Activated CD4-positive, alpha-beta T cell treated with anti-CD3 and anti-CD28 coated beads, Interleukin-2, amount 10 ng/mL, durations not matched to agents 24 days and 14 days (primary cell): ENCODE measurements around the gene HMG20A. TPM values are rescaled to one million over a fixed set of nuclear protein-coding genes. Genes with fewer than 3 reads are reported as not detected.

Source experiments
- DNase-seq: peaks from one replicate; pipeline ENCODE4 v3.0.0; 2022
- H3K27ac Mint-ChIP-seq: one replicate; pipeline ENCODE4 v1.8.0; 2022; ENCODE audit warnings: mild to moderate bottlenecking, mixed read lengths
- H3K27me3 Mint-ChIP-seq: one replicate; pipeline ENCODE4 v1.8.0; 2022; ENCODE audit warnings: mixed read lengths
- H3K36me3 Mint-ChIP-seq: one replicate; pipeline ENCODE4 v1.8.0; 2022; ENCODE audit warnings: low read depth, mild to moderate bottlenecking, mixed read lengths
- H3K4me1 Mint-ChIP-seq: one replicate; pipeline ENCODE4 v1.8.0; 2021; ENCODE audit warnings: mixed read lengths
- H3K4me3 Mint-ChIP-seq: one replicate; pipeline ENCODE4 v1.8.0; 2022; ENCODE audit warnings: mild to moderate bottlenecking, moderate library complexity, mixed read lengths
- H3K9me3 Mint-ChIP-seq: one replicate; pipeline ENCODE4 v1.8.0; 2021; ENCODE audit warnings: mixed read lengths
- intact Hi-C: fragments of 100-400 bp; cut with micrococcal nuclease; formaldehyde crosslinking; loops from one replicate; pipeline ENCODE4 v1.15.1; 2023
- total RNA-seq: library from RNA; stranded (reverse); gene quantifications from 2 replicates; pipeline ENCODE4 v1.2.3, GENCODE V29; 2022

HMG20A gene
- total RNA-seq, 1 donor from 2014 or later, result 46.4 TPM

GRCh38 chr15:77426377-77426776 lies 5.7 kb downstream of the HMG20A start:
- no peaks in the 10 kb centered on the region for H3K27me3 Mint-ChIP-seq
- peaks cover 42% of the 10 kb centered on the region for H3K4me1 Mint-ChIP-seq
- H3K9me3 Mint-ChIP-seq, result no peaks in the 10 kb centered on the region
- peaks cover 9% of the 10 kb centered on the region for H3K36me3 Mint-ChIP-seq
- H3K4me3 Mint-ChIP-seq, result peak overlapping the region; percentile 4
- H3K27ac Mint-ChIP-seq, result peak overlapping the region; percentile 51
- intact Hi-C loops, result no loop called here
- no peak for DNase-seq

GRCh38 chr15:77426871-77427270 lies 6.2 kb downstream of the HMG20A start:
- Mint-ChIP-seq H3K4me1 (peaks cover 39% of the 10 kb centered on the region), H3K9me3 (no peaks in the 10 kb centered on the region), H3K36me3 (peaks cover 9% of the 10 kb centered on the region), H3K27ac (no peak overlapping the region), H3K27me3 (no peaks in the 10 kb centered on the region), H3K4me3 (peak overlapping the region; percentile 4)
- intact Hi-C loops, result no loop called here
- no peak for DNase-seq

DNA sequence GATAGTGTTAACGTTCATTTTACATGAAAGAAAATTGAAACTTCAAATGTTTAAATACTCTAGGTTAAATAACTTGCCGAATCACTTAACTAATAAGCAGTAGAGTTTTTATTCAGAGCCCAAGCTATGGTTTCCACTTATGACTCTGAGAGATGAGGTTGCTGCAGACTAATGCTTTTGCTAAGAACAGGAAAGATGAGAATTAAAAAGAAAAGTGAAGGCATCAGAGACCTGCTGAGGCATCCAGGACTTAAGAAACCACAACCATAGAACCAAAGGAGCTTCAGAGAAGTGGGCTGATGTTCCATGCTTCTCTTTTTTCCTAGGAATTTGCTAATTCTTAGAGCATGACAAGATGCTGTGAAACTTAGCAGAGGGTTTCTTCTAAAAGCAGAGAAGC lies 9.5 kb downstream of the HMG20A start:
- Mint-ChIP-seq H3K9me3 (no peaks in the 10 kb centered on the region), H3K27ac (peak overlapping the region; percentile 30), H3K4me3 (no peak overlapping the region), H3K4me1 (peaks cover 27% of the 10 kb centered on the region), H3K36me3 (peaks cover 7% of the 10 kb centered on the region), H3K27me3 (no peaks in the 10 kb centered on the region)
- intact Hi-C loops, result no loop called here
- no peak for DNase-seq

DNA sequence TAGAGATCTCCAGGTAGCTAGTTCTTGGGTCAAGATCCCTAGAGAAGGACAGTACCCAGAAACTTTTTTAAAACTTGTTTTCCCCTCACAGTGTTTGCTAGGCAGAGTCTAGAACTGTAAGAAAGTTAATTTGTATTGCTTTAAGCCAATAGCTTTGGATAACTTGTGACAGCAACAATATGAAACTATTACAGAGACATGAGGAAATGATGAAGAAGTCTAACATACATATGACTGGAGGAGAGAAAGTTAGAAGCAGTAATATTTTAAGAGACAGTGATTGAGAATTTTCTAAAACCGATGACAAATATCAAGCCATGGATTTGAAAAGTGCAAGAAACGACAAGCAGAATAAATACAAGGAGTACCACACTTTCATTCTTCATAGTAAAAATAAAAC lies 10.0 kb downstream of the HMG20A start:
- H3K27me3 Mint-ChIP-seq, result no peaks in the 10 kb centered on the region
- H3K4me1 Mint-ChIP-seq, result peaks cover 24% of the 10 kb centered on the region
- H3K27ac Mint-ChIP-seq, result peak overlapping the region; percentile 30
- H3K4me3 Mint-ChIP-seq, result no peak overlapping the region
- DNase-seq, result no peak
- peaks cover 7% of the 10 kb centered on the region for H3K36me3 Mint-ChIP-seq
- intact Hi-C loops, result no loop called here
- H3K9me3 Mint-ChIP-seq, result no peaks in the 10 kb centered on the region

DNA sequence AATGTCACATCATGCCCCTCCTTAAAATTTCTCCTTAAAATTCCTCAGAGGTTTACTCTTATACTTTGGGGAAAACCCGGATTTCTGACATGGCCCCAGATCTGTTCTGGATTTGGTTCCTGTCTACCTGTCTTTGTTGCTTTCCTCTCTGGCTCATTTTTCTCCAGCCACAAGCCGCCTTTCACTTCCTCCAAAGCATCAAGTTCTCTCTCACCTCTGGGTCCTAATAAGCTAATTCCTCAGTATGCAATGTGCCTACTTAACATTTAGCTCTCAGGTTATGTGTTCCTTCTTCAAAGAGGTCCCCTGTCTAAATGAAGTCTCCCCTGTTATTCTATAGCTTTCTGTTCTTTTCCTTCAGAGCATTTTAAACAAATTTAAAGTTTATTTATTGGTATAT lies 16.1 kb downstream of the HMG20A start:
- H3K36me3 Mint-ChIP-seq, result peaks cover 2% of the 10 kb centered on the region
- no peaks in the 10 kb centered on the region for H3K27me3 Mint-ChIP-seq
- H3K27ac Mint-ChIP-seq, result no peak overlapping the region
- intact Hi-C loops, result no loop called here
- DNase-seq, result no peak
- H3K9me3 Mint-ChIP-seq, result no peaks in the 10 kb centered on the region
- H3K4me3 Mint-ChIP-seq, result no peak overlapping the region
- H3K4me1 Mint-ChIP-seq, result peaks cover 8% of the 10 kb centered on the region

- Mint-ChIP-seq H3K4me1 (peaks cover 8% of the 10 kb centered on the region), H3K27ac (no peak overlapping the region), H3K9me3 (no peaks in the 10 kb centered on the region), H3K36me3 (peaks cover 2% of the 10 kb centered on the region), H3K4me3 (no peak overlapping the region), H3K27me3 (no peaks in the 10 kb centered on the region)
- intact Hi-C loops, result no loop called here
- no peak for DNase-seq
Measured at GRCh38 chr15:77437264-77437663, 16.6 kb downstream of the HMG20A start.

- peaks cover 2% of the 10 kb centered on the region for H3K36me3 Mint-ChIP-seq
- intact Hi-C loops, result no loop called here
- H3K27me3 Mint-ChIP-seq, result no peaks in the 10 kb centered on the region
- no peak overlapping the region for H3K27ac Mint-ChIP-seq
- no peak for DNase-seq
- H3K4me1 Mint-ChIP-seq, result peaks cover 8% of the 10 kb centered on the region
- H3K9me3 Mint-ChIP-seq, result no peaks in the 10 kb centered on the region
- H3K4me3 Mint-ChIP-seq, result no peak overlapping the region
Measured at GRCh38 chr15:77440378-77440999, 19.8 kb downstream of the HMG20A start.

GRCh38 chr15:77446840-77447390 lies 26.2 kb downstream of the HMG20A start:
- Mint-ChIP-seq H3K27ac (no peak overlapping the region), H3K9me3 (no peaks in the 10 kb centered on the region), H3K4me1 (peaks cover 7% of the 10 kb centered on the region), H3K36me3 (peaks cover 15% of the 10 kb centered on the region), H3K4me3 (no peak overlapping the region), H3K27me3 (no peaks in the 10 kb centered on the region)
- intact Hi-C loops, result no loop called here
- no peak for DNase-seq

DNA sequence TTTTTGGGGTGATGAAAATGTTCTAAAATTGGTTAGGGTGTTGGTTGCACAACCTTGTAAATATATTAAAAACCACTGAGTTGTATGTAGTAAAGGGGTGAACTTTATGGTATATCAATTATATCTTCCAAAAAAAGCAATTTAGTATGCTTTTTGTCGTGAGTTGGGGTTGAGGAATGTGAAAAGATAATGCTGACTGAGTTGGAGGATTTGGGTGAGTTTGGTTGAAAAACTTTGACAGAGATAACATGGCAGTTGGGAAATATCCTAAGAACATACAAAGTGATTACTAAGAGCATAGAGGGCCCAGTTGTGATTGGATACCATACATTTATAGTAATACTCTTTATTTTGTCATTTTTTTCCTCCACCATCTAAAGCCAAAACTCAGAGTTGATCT lies 33.6 kb downstream of the HMG20A start:
- Mint-ChIP-seq H3K4me1 (peaks cover 22% of the 10 kb centered on the region), H3K4me3 (no peak overlapping the region), H3K36me3 (peaks cover 12% of the 10 kb centered on the region), H3K9me3 (no peaks in the 10 kb centered on the region), H3K27me3 (no peaks in the 10 kb centered on the region), H3K27ac (no peak overlapping the region)
- DNase-seq, result no peak
- intact Hi-C loops, result no loop called here

DNA sequence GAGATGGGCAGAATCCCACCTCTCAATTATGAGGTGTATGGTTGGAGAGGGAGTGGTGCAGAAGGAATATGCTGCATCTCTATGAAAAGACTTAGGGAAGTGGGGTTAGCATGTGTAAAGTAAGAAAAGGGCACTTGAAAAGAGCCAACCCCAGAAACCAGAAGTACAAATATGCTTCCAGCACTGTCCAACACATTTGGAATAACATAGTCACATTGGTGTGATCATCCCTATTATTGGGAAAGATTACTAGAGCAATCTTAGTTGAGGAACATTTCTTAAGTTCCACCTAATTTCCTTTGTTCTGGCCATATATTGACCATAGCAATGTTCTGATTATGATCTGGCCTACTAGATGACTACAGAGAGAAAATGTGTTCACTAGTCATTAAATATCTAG lies 34.3 kb downstream of the HMG20A start:
- intact Hi-C loops, result no loop called here
- Mint-ChIP-seq H3K4me3 (no peak overlapping the region), H3K4me1 (peaks cover 22% of the 10 kb centered on the region)

GRCh38 chr15:77455696-77456321 lies 35.1 kb downstream of the HMG20A start:
- Mint-ChIP-seq H3K9me3 (no peaks in the 10 kb centered on the region), H3K4me1 (peaks cover 22% of the 10 kb centered on the region), H3K27me3 (no peaks in the 10 kb centered on the region), H3K36me3 (peaks cover 23% of the 10 kb centered on the region), H3K4me3 (no peak overlapping the region), H3K27ac (peak overlapping the region; percentile 2)
- DNase-seq, result no peak
- intact Hi-C loops, result no loop called here

More for the DNA sequence above, 34.3 kb downstream of the HMG20A start:
- DNase-seq, result no peak
- no peak overlapping the region for H3K27ac Mint-ChIP-seq
- H3K36me3 Mint-ChIP-seq, result peaks cover 17% of the 10 kb centered on the region
- no peaks in the 10 kb centered on the region for H3K9me3 Mint-ChIP-seq
- H3K27me3 Mint-ChIP-seq, result no peaks in the 10 kb centered on the region

DNA sequence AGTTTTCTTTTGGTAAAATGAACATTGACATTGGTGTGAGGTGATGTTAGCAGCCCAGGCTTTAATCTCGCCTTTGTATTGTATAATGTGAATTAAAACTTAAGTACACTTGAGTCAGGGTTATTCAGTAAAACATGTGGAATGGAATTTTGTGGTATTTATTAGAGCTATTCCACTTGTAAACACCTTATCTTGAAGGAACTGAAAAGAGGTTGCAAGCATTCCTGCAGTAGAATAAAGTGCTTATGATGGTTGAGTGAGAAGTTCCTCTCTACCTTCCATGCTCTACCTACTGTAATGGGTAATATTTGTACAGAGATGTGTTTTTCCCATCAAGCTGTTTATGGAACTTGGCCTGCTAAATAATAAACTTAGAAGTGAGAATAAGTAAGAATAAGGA lies 36.1 kb downstream of the HMG20A start:
- Mint-ChIP-seq H3K36me3 (peaks cover 26% of the 10 kb centered on the region), H3K27ac (no peak overlapping the region), H3K4me1 (peaks cover 22% of the 10 kb centered on the region), H3K27me3 (no peaks in the 10 kb centered on the region), H3K9me3 (no peaks in the 10 kb centered on the region), H3K4me3 (no peak overlapping the region)
- intact Hi-C loops, result no loop called here
- DNase-seq, result no peak

- DNase-seq, result peak; percentile 64
- Mint-ChIP-seq H3K4me1 (peaks cover 22% of the 10 kb centered on the region), H3K4me3 (no peak overlapping the region), H3K27me3 (no peaks in the 10 kb centered on the region), H3K27ac (peak overlapping the region; percentile 55), H3K36me3 (peaks cover 24% of the 10 kb centered on the region), H3K9me3 (no peaks in the 10 kb centered on the region)
- intact Hi-C loops, result no loop called here
Measured at GRCh38 chr15:77457191-77457904, 36.7 kb downstream of the HMG20A start.

GRCh38 chr15:77457905-77458265 lies 37.2 kb downstream of the HMG20A start:
- Mint-ChIP-seq H3K27me3 (no peaks in the 10 kb centered on the region), H3K4me1 (peaks cover 22% of the 10 kb centered on the region), H3K27ac (peak overlapping the region; percentile 55), H3K4me3 (no peak overlapping the region), H3K36me3 (peaks cover 23% of the 10 kb centered on the region), H3K9me3 (no peaks in the 10 kb centered on the region)
- intact Hi-C loops, result no loop called here
- no peak for DNase-seq
